HG02642 (cell line): ENCODE measurements around the gene CCR9.

Experiments
- ATAC-seq: cut with Tn5 transposase; IDR thresholded peaks from one replicate; pipeline ENCODE4 v1.9.1; 2021; ENCODE audit warnings: mild to moderate bottlenecking; ENCODE audit not compliant: unreplicated experiment, poor library complexity

CCR9 gene

DNA sequence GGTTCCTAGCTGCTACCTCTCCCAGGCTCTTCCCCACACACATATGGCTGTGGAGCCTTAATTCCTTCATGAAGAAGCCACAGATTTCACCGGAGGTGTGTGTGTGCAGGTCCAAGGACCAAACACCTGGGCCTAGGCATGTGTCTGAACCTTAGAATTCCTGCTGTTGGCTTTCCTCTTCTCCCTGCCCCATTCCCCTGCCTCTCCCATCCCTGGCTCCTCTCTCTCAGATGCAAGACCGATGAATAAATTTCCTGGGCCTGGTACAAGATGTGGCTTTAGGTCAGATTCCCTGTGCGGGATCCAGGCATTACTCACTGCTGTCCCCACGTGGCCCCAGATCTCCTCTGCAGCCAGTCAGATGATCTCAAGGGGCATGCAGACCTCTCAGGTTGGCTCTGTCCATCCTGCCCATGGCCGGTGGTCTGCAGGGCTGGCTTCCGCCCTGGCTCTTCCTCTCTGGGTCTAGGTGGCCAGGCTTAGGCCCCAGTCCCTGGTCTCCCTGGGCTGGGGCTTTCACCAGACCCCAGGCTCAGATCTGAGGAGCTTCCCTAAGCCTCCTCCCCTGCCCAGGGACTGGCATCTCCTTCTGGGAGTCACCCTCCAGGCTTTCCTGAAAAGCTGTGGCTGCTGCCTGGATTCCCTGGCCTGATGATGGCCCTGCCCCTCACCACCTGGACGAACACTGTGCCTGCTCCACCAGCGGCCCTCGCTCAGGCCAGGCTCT, 20.5 kb downstream of the CCR9 start:
- no peak for ATAC-seq

DNA sequence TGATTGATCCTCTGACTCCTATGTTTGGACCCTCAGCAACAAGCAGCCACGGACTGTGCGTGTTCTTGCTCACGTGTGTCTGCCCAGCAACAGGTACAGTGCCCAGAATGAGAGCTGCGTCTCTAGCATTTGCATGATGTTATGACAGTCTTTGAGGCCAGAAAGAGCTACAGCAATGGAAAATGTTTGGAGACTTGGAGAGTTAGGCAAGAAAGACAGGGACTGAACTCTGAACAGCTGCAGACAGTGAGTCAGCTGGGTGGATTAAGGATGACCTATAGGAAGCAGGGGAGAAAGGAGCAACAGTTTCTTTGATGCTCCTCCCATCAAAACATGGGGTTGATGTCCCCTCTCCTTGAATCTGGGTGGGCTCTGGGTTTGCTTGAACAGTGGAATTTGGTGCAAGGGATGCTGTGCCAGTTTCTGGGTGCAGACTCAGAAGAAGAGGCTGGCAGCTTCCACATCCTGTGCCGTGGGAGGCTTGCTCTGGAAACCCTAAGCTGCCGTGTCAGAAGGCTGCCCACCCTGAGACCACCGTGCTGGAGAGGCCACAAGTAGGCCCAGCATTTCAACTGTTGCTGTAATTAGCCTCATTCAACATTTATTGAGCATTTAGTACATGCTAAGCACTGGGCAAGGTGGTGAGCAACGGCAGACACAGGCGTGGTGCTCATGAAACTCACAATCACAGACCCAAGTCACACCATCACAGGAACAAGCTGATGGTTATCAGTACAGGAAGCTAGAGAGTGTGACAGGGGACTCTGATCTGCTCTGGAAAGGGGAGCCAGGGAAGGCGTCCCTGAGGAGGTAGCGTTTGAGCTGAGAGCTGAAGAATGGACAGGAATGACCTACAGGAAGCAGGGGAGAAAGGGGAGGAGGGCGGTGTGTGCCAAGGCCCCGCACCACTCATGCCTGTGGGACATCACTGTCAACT, 21.7 kb downstream of the CCR9 start:
- ATAC-seq: no peak

DNA sequence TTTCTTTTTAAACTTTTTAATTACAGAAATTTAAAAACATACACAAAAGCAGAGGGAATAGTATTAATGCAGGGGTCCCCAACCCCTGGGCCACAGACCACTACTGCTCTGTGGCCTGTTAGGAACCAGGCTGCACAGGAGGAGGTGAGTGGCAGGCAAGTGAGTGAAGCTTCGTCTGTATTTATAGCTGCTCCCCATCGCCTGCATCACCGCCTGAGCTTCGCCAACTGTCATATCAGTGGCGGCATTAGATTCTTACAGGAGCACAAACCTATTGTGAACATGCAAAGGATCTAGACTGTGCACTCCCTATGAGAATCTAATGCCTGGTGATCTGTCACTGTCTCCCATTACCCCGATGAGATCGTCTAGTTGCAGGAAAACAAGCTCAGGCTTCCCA, 22.4 kb downstream of the CCR9 start:
- no peak for ATAC-seq

DNA sequence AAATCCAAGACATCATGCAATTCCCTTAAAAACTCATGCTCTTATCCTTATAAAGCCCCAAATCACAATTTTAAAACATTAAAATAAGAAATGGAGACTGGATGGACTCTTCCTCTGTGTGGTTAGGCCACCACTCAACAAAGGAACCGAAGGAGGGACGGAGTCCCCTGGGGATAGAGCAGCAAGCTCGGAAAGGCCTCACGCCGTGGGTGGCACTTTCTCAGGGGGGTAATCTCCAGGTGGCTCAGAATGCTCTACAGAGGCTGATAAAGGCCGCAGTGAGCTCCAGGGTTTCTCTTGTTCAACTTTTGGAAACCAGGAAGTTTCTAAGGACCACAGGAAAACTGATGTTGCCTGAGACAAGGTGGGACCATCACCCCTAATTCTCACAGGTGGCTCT, 23.2 kb downstream of the CCR9 start:
- no peak for ATAC-seq

DNA sequence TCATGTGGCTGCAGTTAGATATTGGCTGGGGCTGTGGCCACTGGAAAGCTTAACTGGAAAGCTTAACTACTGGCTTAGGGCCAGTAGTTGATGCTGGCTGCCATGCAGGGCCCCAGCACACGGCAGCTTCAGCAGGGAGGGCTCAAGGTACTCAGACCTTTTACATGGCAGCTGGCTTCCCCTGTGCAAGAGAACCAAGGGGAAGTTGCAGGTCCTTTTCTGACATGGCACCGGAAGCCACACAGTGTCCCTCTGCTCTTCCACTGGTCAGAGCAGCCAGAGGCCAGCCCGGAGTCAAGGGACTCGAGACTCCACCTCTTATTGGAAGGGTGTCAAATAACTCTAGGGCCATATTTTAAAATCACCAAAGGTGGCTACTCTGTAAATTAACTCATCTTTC, 24.5 kb downstream of the CCR9 start:
- no peak for ATAC-seq

DNA sequence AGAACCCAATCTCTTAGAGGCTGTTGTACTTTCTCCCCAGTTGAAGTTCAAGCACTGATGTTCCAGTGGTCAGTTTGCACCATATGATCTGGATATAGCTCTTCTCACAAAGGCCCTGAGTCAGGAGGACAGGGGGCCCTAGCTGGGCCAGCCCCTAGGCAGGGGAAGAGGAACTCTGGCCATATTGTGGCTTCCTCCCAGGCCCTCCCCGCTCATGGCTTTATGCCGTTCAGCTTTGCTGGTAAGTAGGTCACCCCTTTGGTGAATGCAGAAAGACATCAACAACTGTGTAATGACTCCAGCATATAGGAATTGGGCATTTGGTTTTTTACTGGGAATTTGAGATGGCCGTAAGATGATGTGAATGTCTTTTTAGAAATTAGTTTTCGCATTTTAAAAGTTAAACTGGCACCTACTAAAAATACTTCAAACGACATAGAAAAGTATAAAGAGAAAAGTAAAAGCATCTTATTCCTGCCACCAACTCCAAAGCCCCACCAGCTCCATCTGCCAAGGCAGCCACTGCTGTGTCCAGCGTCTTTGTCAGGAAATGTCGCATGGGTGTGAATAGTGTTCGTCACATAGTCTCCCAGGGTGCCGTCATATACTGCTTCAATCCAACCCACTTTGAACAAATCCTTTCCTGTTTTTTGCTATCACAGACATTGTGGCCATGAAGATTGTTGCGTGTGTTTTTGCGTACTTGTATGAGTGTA, 25.3 kb downstream of the CCR9 start:
- ATAC-seq: no peak

DNA sequence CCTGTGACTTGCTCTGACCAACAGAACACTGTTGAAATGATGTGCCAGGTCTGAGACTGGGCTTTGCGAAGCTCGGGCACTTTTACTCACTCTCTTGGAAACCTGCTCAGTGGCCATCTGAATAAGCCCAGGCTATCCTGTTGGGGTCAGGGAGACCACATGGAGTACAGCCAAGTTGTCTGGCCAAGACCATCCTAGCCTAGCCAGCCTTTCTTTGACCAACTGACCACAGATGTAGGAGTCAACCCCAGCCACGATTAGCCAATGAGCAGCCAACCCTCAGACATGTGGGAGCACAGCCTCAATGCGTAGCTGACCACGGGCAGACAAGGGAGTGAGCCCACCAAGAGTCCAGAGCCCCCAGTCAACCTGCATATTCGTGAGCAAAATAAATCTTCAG, 26.1 kb downstream of the CCR9 start:
- ATAC-seq: no peak

DNA sequence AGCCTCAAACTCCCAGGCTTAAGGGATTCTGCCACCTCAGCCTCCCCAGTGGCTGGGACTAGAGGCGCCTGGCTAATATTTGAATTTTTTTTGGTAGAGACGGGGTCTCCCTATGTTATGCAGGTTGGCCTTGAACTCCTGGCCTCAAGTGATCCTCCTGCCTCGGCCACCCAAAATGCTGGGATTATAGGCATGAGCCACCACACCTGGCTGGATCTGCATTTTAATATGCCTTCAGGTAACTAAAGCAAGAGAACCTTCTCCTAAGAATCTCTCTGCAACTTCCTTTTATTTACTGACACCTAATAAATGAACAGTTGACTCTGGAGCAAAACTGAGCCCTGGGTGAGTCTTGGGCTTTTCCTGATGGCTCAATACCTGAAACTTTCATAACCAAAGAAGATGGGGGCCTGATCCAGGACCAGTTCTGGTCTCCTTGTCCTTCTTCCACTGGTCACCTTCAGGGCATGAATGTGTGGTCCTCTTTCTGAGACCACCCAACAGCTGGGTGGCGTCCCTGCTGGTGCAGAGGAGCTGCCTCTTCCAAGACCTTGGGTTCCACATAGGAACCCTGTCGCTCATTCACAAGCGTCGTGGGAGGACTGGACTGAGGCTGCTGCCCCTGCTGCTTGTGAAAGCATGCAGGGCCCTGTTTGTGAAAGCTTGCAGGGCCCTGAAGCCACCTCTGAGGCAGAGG, 28.2 kb downstream of the CCR9 start:
- no peak for ATAC-seq

DNA sequence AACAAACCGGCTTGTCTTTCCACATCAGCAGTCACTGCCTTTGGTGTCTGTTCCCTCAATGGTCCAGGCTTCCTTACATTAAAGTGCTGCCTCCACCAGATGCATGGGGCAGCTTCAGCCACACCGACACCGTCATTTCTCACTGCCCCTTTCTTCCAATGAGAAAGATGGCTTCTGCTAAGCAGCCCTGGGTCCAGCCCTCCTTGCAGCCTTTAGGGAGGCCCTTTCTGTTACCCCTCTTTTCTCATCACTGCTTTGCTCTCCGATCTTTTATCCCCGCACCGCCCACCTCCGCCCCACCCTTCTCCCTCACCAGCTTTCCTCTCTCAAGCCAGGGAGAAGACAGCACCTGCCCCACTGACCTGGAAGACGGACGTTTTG, 28.7 kb downstream of the CCR9 start:
- ATAC-seq: no peak

DNA sequence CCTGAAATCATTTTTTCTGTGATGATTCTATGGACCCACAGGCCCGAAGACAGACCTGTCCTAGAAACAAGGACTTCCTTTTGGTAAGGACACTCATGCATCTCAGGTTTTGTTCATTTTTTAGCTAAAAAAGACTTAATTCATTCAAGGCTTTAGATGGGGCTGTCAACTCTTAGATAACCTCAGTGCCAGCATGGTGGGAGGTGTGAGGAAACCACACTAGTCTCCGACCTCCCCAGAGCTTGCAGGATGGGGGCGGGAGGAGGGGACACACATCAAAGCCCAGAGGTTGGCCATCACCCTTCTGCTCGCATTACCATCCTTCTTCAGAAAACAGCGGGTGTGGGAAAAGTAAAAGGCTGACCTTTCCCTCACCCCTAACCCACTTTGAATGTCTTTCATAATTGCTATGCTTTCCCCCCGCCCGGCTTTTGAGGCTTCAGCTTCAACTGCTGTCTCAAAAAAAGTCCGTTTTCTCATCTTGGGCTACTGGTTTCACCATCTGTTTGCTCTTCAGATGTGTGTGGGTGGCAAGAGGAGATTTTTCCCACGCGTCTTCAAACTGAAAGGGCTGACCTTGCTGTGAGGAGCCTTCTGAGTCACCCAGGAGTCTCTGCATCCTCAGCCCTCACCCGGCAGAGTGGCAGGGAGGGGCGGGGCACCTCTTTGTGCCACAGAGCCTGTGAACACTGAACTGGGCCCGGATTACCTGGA, 29.3 kb downstream of the CCR9 start:
- ATAC-seq: peak; percentile 92

DNA sequence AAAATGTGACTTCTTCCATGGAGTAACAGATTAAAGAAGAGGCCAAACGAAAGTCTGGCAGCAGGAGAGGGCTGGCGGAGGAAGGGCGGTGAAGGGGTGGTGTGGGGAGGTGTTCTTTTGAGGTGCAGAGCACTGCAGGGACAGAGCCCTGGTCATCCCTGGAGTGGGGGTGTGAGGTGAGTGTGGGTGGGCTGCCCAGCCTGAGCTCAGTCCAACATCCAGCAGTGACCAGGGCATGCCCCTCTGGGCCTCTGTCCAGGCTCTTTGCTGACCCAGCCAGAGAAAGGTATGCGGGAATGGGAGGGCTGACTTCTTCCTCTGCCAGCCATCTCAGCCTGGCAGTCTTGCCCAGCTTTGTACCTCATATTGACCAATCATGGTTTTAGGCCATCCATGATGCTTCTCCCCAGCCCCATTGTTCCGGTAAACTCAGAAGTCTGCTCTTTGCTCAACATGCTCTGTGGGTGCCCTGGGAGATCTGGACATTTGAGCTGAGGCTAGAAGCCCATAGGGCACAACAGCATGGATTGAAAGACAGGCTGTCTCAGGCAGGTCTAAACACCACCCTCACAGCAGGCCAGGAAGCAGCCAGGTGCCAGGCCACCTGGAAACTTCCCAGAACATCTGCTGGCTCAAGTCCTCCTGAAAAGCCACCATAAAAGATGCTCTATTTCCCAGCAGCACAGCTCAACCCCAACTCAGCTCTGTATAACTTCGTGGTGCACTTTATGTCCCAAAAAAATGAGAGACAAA, 31.0 kb downstream of the CCR9 start:
- no peak for ATAC-seq

DNA sequence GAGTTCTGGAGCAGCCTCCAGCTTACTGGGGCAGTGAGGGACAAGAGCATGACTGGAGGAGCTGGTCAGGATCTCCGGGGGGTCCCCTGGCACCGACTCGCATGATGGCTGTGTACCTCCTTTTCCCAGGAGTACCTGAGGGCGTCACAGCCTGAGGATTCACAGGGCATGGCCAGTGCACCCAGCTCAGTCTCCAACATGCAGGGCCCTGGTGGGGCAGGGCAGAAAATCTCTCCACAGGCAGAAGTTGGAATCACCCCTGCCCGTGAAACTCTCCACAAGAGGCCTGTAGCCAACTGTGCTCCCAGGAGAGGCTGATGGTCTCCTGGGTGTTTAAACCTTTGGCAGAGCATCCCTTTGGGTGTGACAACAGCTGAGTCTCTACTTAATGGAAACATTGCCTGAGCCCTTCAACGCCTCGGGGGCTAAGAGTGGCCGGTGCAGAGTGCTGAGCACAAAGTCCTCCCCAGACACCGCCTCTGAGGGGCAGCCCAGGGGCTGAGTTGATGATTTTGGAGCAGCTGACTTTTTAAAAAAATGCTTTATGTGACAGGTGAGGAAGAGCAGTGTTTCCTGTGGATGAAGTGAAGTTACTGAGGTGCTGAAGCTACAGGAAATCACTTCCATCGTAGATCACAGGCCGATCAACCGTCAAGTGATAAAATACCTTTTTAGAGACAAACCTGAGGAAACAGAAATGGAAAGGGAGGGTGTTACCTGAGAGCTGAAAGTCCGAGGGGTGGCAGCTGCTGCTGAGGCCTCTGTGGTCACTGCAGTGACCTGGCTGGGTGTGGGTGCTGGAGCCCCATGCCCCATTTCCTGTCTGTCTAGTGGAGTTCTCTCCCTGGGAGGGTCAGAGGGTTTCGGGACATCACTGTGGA, 35.1 kb downstream of the CCR9 start:
- no peak for ATAC-seq

DNA sequence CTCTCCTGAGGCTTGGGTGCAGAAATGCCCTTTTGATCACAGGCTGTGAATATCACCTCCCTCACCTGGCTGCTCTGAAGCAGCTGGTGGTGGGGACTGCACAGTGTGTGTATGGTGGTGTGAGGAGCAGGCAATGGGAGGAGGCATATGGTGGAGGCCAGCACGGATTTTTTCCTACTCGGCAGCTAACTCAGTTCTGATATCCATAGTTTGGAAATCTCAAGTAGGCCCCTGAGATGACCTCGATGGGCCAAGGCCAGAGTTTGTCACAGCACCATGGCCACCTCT, 35.6 kb downstream of the CCR9 start:
- no peak for ATAC-seq

DNA sequence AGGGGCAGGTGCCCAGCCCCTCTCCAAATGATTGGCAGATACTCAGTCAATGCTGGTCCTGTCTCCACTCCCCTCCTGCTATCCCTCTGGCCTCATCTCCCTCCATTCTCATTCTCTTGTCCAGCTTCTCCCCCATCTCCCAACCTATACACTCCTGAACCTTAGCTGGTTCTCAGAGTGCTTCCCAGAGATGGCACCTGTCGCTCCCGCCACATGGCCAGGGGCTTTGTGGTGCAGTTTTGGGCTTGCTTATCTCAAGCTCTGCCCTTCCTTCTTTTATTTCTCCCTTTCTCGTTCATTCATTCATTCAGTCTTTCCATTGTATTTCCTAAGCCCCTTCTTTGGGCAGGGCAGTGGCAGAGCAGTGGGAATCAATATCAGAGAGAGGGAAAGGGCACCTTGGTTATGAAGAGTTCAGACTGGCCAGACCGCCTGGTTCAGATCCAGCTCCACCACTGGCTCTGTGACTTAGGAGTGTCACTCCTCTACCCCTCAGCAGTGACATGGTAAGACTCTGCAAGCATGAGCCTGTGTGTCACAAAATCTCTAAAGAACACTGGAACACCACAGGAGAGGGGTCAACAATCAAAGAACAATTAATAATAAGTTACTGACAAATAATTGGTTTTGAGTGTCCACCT, 36.7 kb downstream of the CCR9 start:
- no peak for ATAC-seq

DNA sequence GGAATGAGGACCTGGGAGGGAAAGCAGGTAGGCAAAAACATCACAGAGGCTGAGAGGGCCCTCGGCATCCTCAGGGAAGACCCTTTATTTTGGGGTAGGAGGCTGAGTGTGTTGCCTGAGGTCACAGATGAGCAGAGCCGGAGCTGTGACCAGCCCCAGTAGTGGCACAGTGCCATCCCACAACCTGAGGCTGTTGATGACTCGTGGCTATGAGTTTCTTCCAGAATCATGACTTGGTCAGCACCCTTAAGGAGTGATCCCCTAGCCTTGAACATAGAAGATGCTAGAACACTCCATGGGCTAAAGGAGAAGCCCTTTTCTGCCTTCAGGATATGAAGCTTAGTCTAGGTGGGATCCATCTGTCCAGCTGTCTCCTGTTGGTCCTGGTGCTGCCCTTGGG, 37.4 kb downstream of the CCR9 start:
- ATAC-seq: no peak

DNA sequence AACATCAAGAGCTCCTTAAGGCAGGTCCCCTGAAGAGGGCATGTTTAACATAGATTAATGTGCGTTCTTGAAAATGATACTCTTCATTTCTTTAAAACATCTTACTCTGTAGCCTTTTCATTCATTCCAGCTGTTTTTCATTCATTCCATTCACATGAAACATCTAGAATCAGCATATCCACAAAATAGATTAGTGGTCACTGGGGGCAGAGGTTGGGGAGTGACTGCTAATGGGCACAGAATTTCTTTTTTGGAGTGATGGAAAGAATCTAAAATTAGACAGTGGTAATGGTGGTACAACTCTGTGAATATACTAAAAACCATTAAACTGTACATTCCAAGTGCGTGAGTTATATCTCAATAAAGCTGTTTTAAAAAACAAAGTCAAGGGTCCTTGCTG, 41.5 kb downstream of the CCR9 start:
- no peak for ATAC-seq

DNA sequence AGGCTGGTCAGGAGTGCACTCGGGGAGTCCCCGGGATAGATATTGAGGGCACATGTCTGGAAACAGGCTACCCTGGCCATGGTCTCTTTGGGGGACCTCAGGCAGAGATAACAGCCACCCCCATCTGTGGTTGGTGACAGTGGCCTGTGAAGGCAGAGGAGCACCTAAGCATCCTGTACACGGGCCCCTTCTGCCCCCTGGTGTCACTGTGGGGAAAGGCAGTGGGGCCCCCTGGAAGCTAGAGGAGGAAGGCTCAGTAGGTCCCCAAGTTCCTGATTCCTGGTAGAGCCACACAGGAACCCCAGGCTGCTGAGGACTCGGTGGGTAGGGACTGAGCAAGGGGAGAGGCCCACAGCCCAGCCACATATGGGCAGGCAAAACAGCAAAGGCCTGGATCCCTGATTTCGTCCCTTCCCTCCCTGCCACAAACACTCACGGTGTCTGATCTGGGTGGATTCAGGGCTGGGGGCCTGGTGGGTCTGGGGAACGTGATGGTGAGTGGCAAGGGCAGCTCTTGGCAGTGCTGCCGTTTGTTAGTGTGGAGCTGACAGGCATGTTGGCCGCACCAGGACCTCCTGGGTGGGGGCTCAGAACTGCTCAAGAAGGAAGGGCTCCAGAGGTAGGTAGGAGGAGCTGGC, 42.8 kb downstream of the CCR9 start:
- peak; percentile 62 for ATAC-seq

DNA sequence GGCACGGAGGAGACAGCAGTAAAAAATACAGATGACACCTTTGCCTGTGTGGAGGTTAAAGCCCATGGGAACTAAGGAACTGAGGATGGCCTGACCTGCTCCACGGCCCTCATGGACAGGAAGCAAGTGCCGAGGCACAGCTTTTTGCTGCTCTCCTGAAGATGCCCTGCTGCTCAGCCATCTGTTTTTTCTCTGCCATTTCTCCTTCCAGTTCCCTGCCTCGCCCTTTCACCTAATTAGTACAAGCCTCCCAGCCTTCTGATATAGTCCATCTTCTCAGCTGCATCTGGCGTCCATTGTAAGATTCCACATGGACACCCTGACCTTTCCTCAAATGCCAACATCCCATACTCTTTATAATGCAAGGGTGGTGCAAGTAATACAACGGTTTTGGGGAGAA, 45.2 kb downstream of the CCR9 start:
- no peak for ATAC-seq
